Measurements from ENCODE around the gene AKAP5. TPM values are rescaled to one million over a fixed set of nuclear protein-coding genes. Genes with fewer than 3 reads are reported as not detected.

Gene AKAP5
- total and polyA plus RNA-seq, 2 of the 8 experiments (the other 6 are each of a cell fraction or from before 2014, with no cell fraction given), result 0.50 to 3.8 TPM

GRCh38 chr14:64417055-64417770 is 48.1 kb upstream of the AKAP5 start:
- no peak overlapping the region for H2BK5ac ChIP-seq (ENCODE audit: low read depth, low read length)
- H3K27ac ChIP-seq (ENCODE audit: low read depth, low read length), result no peak overlapping the region
- no peak overlapping the region for H2BK12ac ChIP-seq (ENCODE audit: low read depth, low read length)
- peaks cover 0 to 3% of the 10 kb centered on the region in 2 experiments for H4K20me1 ChIP-seq (replicated peaks in 1 of 2; ENCODE audit: control insufficient read depth in 1 of 2, insufficient read depth in 2 of 2, low read length in 2 of 2)
- H2BK15ac ChIP-seq (ENCODE audit: low read length), result no peak overlapping the region
- POLR2A ChIA-PET (ENCODE audit: partially characterized antibody), result interaction anchor here (0.8 to 2.5 kb wide), 4 partner anchors 19 to 32 kb away, joined by 3 to 6 read pairs (median 3); no protein-coding TSS in a partner anchor
- no peak overlapping the region for H3K23ac ChIP-seq (ENCODE audit: insufficient read length)
- no peak overlapping the region for H3K9ac ChIP-seq (replicated peaks in 1 of 4; ENCODE audit: extremely low read depth in 1 of 4, low read depth in 3 of 4, low read length in 3 of 4)
- H3K79me1 ChIP-seq (ENCODE audit: low read depth, low read length), result 0 out of 2 replicates have a peak, but pooled peaks cover 4% of the 10 kb centered on the region
- no peaks in the 10 kb centered on the region for H3K4me1 ChIP-seq (replicated peaks in 1 of 4; ENCODE audit: control insufficient read depth in 3 of 4, insufficient read depth in 4 of 4, low read length in 3 of 4)
- H3K27me3 ChIP-seq (replicated peaks in 1 of 4; ENCODE audit: control insufficient read depth in 3 of 4, extremely low read depth in 1 of 4, insufficient read depth in 3 of 4, low read length in 3 of 4), result no peaks in the 10 kb centered on the region
- no peak overlapping the region for H2AFZ ChIP-seq (ENCODE audit: low read length)
- H4K91ac ChIP-seq (replicated peaks; ENCODE audit: insufficient read length, low read length), result no peak overlapping the region
- 90% methylated on average over 5 of the region's 5 CpGs; no CpG with 5 or more reads in 1 of the 2 experiments for WGBS, 2 experiments (ENCODE audit: extremely low coverage in 1 of 2, insufficient coverage in 1 of 2, insufficient read length in 1 of 2, insufficient replicate concordance in 2 of 2, low coverage in 1 of 2, low lambda C conversion rate in 2 of 2, missing lambda C conversion rate in 1 of 2)
- no peak overlapping the region for H4K5ac ChIP-seq (ENCODE audit: insufficient read length, low read depth, low read length)
- no peak overlapping the region for H3K4me2 ChIP-seq (ENCODE audit: insufficient read depth in 1 of 2, low read depth in 2 of 2, low read length in 2 of 2)
- H3K4me3 ChIP-seq (ENCODE audit: extremely low read depth in 1 of 4, insufficient read depth in 2 of 4, low read depth in 3 of 4, low read length in 4 of 4), result no peak overlapping the region
- no peaks in the 10 kb centered on the region for H3K23me2 ChIP-seq (ENCODE audit: low read depth, low read length)
- H4K8ac ChIP-seq (ENCODE audit: extremely low read depth, insufficient read depth, low read length), result no peak overlapping the region
- peaks cover 17 to 86% (median 67%) of the 10 kb centered on the region in 4 experiments for H3K36me3 ChIP-seq (ENCODE audit: control insufficient read depth in 2 of 4, insufficient read depth in 4 of 4, low read length in 3 of 4)
- H2BK120ac ChIP-seq (replicated peaks; ENCODE audit: low read depth, low read length), result no peak overlapping the region
- no peaks in the 10 kb centered on the region for H3K79me2 ChIP-seq (ENCODE audit: control insufficient read depth in 1 of 2, insufficient read depth in 2 of 2, low read length in 2 of 2)
- H3K9me3 ChIP-seq (ENCODE audit: insufficient read depth in 2 of 2, low read depth in 1 of 2, low read length in 1 of 2), result no peaks in the 10 kb centered on the region
- no peak for DNase-seq (ENCODE audit: low read depth in 1 of 2, low spot score in 2 of 2)
- H3K18ac ChIP-seq (ENCODE audit: extremely low read depth, low read length), result no peak overlapping the region
- FAIRE-seq, result no peak
- CTCF ChIA-PET (ENCODE audit: partially characterized antibody), result interaction anchor here (0.6 to 7.6 kb wide), 5 partner anchors 11 to 114 kb away, joined by 3 to 74 read pairs (median 3); no protein-coding TSS in a partner anchor
- H3K56ac ChIP-seq (replicated peaks; ENCODE audit: insufficient read length, low read depth, low read length), result no peak overlapping the region
- H2AK5ac ChIP-seq (ENCODE audit: low read depth, low read length), result no peak overlapping the region
- no peak overlapping the region for H3K4ac ChIP-seq (replicated peaks; ENCODE audit: insufficient read length, low read depth, low read length)
- no peak overlapping the region for H3K14ac ChIP-seq (ENCODE audit: insufficient read length)
- H2BK20ac ChIP-seq (ENCODE audit: low read length), result no peak overlapping the region
- no peak for TF ChIP-seq POLR2AphosphoS5 (IDR thresholded peaks at IDR 0.05; ENCODE audit: low read depth, low read length)
- no peak for TF ChIP-seq TAF1 (IDR thresholded peaks at IDR 0.05; ENCODE audit: low read depth, low read length)
- no peak for TF ChIP-seq NANOG (IDR thresholded peaks at IDR 0.05; ENCODE audit: insufficient read depth, low read depth, low read length, poor library complexity, severe bottlenecking)
- TF ChIP-seq RBBP5 (IDR thresholded peaks at IDR 0.05; ENCODE audit: borderline replicate concordance, low read depth, low read length), result no peak
- no peak for TF ChIP-seq JUND (IDR thresholded peaks at IDR 0.05; ENCODE audit: low read length)
- no peak for TF ChIP-seq RXRA (IDR thresholded peaks at IDR 0.05; ENCODE audit: insufficient read depth, low read depth, low read length)
- TF ChIP-seq SIN3A (conservative IDR thresholded peaks at IDR 0.05 in 1 of 2, IDR thresholded peaks at IDR 0.05 in 1 of 2; ENCODE audit: low read depth in 1 of 2, low read length in 2 of 2), result no peak
- no peak for TF ChIP-seq RAD21 (IDR thresholded peaks at IDR 0.05 in 1 of 2, conservative IDR thresholded peaks at IDR 0.05 in 1 of 2; ENCODE audit: low read depth in 2 of 2, low read length in 2 of 2)
- TF ChIP-seq CTBP2 (IDR thresholded peaks at IDR 0.05; ENCODE audit: borderline replicate concordance, insufficient read depth, insufficient read length, low read length), result no peak
- no peak for TF ChIP-seq ATF2 (IDR thresholded peaks at IDR 0.05; ENCODE audit: low read length)
